Measurements from ENCODE around the gene THBS4.

GRCh38 chr5:79986260-79986659 lies 48.9 kb upstream of the THBS4 start:
- TF ChIP-seq, protein P1, sequence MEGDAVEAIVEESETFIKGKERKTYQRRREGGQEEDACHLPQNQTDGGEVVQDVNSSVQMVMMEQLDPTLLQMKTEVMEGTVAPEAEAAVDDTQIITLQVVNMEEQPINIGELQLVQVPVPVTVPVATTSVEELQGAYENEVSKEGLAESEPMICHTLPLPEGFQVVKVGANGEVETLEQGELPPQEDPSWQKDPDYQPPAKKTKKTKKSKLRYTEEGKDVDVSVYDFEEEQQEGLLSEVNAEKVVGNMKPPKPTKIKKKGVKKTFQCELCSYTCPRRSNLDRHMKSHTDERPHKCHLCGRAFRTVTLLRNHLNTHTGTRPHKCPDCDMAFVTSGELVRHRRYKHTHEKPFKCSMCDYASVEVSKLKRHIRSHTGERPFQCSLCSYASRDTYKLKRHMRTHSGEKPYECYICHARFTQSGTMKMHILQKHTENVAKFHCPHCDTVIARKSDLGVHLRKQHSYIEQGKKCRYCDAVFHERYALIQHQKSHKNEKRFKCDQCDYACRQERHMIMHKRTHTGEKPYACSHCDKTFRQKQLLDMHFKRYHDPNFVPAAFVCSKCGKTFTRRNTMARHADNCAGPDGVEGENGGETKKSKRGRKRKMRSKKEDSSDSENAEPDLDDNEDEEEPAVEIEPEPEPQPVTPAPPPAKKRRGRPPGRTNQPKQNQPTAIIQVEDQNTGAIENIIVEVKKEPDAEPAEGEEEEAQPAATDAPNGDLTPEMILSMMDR (IDR thresholded peaks at IDR 0.05): no peak
- TF ChIP-seq POLR2A (IDR thresholded peaks at IDR 0.05): no peak

Data from Peyer's patch (tissue), 4 donors.